HG03565 (cell line): Measurements from ENCODE around the gene SETD1A.

Experiments used
- ATAC-seq: cut with Tn5 transposase; IDR thresholded peaks from one replicate; pipeline ENCODE4 v1.9.1; 2021; ENCODE audit warnings: mild to moderate bottlenecking, moderate library complexity; ENCODE audit not compliant: unreplicated experiment

The SETD1A gene

GRCh38 chr16:30980434-30980833, 22.9 kb downstream of the SETD1A start:
- ATAC-seq: no peak

DNA sequence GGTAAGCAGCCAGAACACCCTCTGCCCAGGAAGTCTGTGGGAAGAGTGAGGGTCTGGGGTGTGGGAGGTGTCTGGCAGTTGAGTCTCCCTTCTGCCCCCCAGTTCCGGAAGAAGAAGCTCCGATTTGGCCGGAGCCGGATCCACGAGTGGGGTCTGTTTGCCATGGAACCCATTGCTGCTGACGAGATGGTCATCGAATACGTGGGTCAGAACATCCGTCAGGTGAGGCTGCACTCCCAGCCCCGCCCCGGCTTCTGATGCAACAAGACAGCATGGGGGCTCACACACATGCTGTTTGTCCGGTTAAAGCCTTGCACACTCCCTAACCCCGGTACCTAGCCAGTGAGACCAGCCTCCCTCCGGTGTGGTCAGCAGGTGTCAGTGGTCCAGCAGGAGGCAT, 23.4 kb downstream of the SETD1A start:
- ATAC-seq: no peak

DNA sequence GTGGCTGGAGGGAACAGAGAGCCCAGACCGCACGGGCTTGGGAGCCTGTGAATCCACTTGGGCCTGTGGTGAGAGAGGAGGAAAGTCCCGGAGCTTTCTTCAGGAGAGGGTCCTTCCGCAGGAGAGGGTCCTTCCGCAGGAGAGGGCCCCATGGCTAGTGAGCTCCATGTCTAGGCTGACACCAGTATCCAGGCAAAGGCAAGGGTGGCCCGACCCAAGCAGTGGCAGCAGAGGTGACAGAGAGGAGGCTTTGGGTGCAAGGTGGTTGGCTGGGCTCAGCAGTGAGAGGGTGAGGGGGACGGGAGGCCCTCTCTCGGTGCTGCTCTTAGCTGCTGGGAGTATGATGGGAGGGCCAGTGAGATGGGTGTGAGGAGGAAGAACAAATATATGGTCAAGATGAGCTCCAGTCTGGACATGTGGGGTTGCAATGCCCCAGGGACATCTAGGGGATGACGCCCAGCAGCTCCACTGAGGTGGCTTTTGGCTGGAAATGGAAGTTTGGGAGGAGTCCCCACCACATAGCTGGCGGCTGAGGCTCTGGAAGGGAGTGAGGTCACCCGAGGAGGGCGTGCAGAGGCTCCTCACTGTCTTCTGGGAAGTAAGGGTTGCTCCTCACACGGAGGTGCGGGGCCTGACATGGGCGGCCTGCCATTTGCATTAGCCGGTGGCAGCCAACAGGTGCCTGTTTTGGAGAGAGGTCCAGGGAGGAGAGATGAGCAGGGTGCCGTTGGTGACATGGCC, 25.2 kb downstream of the SETD1A start:
- ATAC-seq: no peak

DNA sequence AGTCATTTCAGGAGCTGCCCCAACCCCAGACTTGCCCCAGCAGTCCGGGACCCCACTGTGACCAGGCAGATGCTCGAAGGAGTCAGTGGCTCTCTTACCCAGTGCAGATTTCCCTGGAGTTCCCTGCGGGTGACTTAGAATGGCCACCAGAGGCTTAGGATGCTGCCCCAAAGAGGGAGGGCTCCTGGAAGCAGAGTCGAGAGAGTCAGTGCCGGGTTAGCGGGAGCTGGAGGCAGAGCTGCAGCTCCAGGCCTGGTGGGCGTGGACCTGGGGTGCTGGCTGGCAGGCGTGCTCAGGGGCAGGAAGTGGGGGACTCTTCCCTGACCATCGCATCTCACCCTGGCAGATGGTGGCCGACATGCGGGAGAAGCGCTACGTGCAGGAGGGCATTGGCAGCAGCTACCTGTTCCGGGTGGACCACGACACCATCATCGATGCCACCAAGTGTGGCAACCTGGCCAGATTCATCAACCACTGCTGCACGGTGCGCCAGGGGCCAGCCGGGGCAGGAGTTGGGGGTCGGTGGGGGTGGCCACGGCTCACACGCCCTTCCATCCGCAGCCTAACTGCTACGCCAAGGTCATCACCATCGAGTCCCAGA, 25.8 kb downstream of the SETD1A start:
- no peak for ATAC-seq

DNA sequence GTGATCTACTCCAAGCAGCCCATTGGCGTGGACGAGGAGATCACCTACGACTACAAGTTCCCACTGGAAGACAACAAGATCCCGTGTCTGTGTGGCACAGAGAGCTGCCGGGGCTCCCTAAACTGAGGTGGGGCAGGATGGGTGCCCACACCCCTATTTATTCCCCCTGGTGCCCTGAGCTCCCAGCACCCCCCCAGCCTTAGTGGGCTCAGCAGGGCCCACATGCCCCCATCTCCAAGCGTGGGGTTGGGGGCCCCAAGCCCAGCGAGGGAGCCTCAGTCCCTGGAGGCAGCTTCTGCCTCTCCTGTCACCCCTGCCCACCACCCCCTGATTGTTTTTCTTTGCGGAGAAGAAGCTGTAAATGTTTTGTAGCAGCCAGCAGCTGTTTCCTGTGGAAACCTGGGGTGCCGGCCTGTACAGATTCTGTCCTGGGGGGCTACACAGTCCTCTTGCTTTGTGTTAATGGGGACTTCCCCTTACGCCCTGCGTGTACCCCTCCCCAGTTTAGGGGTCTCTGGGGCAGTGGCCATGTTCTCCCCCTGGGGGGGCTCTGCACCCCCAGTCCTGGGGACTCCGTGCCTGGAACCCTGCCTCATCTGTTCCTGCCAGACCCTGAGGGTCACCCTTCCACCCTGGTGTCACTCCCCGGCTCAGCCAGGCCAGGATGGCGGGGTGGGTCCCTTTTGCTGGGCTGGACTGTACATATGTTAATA, 26.5 kb downstream of the SETD1A start:
- no peak for ATAC-seq

- ATAC-seq: no peak
Measured at GRCh38 chr16:30984669-30985400, 27.3 kb downstream of the SETD1A start, which contains the start of gene HSD3B7. TSS of gene HSD3B7 (plus strand) at chr16:30985207. CDS start at chr16:30985659, 452 bp downstream.

- no peak for ATAC-seq
Measured at GRCh38 chr16:30985401-30986128, 28.0 kb downstream of the SETD1A start.

DNA sequence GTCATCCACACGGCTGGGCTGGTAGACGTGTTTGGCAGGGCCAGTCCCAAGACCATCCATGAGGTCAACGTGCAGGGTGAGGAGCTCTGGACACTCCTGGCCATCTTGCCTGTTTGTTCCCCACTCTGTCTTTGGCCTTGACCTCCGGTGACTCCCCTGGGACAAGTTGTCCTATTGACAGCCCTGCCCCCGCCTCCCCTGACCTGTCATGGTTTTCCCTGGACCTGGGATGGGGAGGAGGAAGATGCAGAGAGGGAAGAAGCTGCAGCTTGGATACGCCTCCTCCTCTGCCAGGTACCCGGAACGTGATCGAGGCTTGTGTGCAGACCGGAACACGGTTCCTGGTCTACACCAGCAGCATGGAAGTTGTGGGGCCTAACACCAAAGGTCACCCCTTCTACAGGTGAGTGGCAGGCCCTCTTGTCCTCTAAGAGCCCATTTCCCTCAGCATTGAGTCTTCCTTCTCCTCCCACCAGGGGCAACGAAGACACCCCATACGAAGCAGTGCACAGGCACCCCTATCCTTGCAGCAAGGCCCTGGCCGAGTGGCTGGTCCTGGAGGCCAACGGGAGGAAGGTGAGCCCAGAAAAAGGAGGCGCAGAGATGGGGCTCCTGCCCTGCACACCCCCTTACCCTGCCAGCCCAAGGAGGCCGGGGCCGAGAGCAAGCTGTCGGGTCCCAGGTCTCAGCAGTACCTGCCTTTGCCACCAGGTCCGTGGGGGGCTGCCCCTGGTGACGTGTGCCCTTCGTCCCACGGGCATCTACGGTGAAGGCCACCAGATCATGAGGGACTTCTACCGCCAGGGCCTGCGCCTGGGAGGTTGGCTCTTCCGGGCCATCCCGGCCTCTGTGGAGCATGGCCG, 28.8 kb downstream of the SETD1A start:
- ATAC-seq: no peak

DNA sequence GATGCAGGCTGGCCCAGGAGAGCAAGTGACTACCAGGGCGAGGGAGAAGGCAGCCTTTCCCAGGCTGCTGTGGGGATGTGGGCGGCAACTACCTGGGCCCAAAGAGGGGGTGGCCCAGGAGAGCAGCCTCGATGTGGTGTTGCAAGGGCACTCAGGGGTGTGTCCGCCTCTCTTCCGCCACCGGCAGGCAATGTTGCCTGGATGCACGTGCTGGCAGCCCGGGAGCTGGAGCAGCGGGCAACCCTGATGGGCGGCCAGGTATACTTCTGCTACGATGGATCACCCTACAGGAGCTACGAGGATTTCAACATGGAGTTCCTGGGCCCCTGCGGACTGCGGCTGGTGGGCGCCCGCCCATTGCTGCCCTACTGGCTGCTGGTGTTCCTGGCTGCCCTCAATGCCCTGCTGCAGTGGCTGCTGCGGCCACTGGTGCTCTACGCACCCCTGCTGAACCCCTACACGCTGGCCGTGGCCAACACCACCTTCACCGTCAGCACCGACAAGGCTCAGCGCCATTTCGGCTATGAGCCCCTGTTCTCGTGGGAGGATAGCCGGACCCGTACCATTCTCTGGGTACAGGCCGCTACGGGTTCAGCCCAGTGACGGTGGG, 30.1 kb downstream of the SETD1A start:
- no peak for ATAC-seq

DNA sequence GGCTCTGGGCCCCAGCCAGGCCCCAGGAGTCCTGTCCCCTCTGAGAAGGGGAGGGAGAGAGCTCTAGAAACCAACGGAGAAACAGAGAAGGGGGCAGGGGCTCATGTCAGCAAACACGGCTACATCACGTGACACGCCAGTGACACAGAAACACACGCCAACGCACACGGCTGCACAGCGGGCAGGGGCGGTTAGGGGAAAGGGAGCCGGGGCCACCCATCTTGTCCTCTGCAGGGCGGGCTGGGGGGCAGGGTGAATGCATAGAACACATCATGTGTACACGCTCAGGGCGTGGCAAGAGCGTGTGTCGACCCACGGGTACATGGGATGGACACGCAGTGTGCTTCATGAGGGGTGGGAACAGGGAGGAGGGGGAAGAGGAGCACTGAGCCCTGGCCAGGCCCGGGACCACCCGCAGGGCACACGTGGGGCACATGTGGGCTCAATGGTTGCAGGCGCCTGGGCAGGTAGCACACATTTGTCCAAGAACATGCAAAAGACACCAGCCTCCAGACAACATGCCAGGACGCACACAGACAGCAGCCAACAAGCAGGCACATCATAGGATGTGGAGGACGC, 32.0 kb downstream of the SETD1A start:
- ATAC-seq: no peak

DNA sequence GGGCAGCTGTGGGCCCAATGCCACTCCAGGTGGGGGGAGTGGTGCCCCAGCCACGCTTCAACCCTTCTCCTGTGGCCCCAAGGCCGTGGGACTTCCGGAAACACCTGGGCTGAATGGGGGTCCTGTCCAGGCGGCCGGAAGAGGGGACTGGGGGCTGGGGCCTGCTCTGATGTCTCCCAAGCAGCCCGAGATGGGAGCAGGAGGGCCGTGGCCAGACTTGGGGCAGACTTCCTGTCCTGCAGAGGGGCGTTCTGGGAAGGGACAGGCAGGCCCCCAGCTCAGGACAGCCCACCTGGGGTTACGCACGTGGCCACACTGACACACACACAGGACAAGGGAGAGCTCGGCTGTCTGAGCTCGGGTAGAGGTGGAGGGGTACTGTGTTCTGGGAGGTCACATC, 32.6 kb downstream of the SETD1A start:
- no peak for ATAC-seq

GRCh38 chr16:30991052-30991451, 33.5 kb downstream of the SETD1A start:
- no peak for ATAC-seq

- no peak for ATAC-seq
Measured at GRCh38 chr16:30992276-30992780, 34.8 kb downstream of the SETD1A start.

DNA sequence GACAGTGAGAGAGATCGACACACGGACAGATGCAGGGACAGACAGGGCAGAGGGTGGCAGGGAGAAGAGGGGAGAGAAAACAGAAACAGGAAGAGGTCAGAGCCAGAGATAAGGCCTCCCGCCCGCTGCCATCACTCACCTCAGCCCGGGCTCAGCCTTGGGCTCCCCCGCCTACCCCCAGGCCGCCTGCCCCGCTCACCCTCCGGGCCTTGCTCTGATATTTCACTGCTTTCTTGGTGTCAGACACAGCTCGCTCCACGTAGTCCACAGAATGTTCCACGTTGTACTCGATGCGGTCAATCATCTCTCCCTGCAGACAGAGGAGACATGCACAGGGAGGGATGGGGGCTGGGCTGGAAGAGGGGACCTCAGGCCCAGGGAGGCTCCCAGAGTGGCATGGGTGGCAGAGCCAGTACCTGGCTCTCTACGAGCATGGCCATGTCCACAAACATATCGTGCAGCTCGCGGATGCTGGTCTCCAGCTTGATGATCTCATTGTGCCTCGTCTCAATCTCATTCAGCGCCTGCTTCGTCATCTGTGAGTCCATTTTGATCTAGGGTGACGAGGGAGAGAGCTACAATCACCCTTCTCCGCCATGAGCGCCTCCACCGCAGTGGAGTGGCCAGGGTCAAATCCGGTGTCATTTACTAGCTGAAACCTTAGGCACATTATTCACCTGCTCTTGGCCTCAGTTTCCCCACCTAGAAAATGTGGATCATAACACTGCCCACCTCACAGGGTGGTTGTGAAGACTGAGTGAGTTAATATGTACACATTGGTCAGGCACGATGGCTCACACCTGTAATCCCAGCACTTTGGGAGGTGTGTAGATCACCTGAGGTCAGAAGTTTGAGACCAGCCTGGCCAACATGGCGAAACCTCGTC, 35.6 kb downstream of the SETD1A start:
- no peak for ATAC-seq

DNA sequence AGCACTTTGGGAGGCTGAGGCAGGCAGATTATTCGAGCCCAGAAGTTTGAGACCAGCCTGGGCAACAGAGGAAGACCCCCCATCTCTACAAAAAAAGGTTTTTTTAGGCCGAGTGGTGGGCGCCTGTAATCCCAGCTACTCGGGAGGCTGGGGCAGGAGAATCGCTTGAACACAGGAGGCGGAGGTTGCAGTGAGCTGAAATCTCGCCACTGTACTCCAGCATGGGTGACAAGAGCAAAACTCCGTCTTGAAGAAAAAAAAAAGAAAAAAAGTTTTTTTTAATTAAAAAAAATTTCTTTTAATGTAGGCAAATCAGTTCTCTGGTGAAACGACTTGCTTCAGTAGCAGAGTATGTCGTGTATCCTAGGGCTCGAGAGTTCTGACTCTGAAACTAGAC, 38.4 kb downstream of the SETD1A start:
- ATAC-seq: no peak

DNA sequence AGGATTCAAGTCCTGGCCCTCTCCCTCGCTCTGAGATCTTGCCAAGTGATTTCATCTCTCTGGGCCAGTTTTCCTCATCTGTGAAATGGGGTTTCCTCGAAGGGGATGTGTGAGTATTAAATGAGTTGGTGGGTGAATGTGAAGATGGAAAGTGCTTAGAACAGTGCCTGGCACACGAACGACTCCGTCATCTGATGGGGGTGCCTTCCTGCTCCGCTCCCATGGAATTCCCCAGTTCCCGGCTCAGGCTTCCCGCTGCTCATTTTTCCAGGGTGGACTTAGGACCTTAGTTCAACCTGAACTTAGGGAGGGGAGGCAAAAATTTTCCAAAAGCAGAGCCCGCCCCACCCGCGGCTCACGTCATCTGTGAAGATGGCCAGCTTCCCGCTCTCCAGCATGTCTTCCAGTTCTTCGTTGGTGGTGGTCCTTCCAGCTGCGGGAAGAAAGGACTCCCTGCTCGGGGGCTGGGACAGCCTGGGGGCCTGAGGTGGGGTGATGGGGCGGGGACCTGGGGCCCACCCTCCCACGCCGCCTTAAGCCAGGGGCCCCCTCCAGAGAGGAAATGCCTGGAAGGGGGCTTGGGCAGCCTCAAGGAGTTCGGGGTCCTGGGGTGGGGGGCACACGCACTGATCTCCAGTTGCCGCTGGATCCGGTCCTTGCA, 38.9 kb downstream of the SETD1A start:
- no peak for ATAC-seq

DNA sequence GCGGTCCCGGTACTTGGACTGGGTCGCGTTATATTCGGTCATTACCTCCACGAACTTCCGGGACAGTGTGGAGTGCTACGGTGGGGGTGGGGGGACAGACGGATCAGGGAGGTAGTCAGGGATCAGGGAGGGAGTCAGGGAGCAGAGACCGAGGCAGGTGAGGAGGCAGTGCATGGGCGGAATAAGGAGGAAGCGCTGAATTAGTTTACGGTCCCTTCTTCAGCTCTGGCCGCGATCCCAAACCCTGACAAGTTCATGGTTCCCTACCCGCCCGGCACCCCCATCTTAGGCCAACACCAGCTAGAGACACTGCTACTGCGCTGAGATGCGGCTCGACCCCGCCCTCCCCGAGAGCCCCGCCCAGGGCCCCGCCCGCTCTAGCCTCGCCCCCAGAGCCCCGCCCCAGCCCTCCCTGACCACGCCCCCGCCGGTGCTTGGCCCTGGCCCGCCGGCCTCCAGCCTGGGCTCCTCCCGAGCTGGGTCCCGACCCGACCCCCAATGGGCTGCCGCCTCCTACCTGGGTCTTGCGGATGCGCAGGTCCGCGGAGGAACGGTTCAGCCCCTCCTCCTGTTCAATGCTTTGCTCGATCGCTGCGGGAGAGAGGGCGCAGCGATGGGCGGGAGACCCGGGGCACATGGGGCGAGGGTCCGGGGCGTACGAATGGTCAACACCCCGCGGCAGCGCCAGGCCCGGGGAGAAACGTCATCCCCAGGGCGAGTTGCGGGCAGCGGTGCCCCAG, 39.6 kb downstream of the SETD1A start:
- ATAC-seq: peak; percentile 59
